ENCODE measurements around the gene RAB11FIP4.

Gene RAB11FIP4

DNA sequence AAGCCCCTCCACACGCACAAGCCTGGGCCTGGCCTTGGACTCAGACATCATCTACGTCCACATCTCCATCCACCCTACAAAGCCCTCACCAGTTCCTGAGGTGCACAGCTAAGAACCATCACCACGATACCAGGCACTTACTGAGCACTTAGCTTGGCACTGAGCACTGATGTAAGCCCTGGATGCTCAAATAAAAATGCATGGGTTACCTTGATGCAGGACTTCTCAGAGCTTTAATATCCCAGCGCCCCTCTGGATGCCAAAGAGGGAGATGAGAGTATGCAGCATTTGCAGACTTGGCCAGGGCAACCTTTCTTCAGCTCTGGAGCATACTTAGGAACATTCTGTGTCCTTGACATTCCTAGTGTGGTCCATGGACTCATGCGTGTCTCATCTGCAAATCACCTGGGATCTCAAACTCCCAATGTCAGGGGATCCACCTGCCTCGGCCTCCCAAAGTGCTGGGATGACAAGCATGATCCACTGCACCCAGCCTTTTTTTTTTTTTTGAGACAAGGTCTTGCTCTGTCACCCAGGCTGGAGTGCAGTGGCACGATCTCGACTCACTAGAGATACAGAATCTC, 69.8 kb downstream of the RAB11FIP4 start:
- DNase-seq, result no peak

DNA sequence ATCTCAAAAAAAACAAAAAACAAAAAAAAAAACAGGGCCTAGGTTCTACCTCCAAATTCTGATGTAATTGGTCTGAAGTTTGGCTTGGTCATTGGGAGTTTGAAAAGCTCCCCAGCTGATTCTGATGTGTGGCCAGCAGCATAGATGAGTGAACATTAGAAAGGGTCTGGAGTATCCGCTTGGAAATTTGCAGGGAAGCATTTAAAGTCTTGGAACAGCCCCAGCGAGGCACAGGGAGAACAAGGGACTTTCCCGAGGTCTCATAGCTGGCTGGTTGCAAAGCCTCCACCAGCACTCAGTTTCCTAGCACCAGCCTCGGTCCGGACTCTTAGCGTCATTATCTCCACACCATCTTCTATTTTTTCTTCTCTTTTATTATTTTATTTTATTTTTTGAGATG, 70.8 kb downstream of the RAB11FIP4 start:
- DNase-seq, result no peak

DNA sequence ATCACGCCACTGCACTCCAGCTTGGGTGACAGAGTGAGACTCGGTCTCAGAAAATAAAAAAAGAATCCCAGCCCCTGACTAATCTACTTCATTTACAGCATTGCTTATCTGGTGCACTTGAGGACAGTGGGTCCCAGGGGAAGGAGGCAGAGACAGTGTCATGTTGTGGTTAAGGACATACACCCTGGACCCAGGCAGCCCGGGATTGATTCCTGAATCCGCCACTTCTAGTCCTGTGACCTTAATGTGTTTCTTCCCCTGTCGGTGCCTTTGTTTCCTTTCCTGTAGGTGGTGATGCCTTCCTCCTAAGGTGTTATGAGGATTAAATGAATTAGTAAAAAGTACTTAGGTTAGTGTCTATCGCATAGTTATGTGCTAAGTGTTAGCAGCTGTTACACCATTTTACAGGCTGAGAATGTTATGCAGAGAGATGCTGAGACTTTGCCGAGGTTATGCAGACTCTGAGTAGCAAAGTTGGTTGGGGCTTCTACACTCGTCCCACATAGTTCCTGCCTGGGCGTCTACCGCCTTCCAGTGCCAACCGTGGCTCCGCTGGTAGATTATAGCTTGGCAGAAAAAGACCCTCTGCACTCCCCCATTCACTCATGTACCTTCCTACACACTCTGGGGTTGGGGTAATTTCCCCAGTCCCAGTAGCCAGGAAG, 74.8 kb downstream of the RAB11FIP4 start:
- no peak for DNase-seq

DNA sequence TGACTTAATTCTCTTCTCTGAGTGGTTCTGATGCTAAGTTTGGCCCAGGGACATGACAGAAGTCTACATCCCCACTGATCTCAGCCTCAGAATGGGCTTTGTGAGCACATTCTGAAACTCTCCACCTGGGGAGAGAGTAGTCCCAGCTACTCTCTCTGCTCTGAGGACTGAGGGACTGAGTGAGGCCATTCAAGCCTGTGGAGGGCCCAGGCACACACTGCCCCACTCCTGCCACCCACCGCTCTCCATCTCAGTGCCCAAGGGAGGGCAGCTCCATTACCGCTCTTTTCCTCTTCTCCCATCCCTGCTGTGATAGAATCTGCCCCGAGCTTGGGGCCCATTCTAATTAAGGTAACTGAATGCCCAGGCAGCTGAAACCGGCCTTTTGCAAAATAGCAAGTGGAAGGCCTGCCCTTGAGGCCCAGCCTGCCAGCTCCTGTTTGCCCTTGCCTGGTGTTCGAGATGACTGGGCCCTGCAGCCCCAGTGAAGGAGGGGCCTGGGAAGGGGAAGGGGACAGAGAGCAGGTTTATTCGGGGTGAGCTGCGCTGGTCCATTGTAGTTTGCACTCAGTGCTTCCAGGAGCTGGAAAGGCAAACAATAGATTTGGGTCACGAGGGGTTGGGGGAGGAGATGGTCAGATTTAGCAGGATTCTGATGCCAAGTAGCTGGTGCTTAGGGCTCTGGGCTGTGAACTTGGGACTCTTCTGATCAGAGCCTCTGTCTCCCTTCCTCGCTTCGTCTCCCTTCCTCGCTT, 76.2 kb downstream of the RAB11FIP4 start:
- no peak for DNase-seq

DNA sequence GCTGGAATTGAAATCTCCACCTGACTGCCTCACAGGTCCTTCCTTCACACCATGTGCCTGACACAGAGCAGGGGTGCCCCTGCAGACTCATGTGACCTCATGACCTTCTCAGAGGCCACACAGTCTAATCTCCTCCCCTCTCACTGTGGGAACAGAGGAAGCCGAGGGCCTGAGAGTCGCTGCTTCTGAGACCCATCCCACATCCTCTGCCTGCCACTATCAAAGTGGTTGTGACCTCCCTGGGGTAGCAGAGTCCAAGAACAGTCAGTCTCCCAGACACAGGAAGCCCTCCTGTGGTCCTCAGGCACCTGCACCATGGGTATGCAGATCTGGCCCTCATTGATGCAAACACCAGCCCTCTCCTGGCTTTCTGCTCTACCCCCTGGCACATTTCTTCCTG, 78.5 kb downstream of the RAB11FIP4 start:
- no peak for DNase-seq

DNA sequence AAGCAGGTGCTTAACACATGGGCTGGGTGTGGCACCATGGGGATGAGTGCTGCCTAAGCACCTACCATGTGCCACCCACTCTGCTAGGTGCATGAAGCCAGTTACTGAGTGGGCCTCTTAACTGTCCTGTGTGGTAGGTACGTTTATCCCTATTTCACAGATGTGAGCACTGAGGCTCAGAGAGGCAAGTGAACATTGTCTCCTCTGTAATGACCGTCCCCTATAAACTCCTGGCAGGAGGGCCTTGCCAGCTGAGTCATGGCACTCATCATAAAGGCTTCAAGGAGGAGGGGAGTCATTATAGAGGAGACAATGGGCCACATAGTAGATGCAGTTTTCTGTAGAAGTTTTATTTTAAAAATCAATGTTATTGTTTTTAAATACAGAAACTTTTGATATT, 79.1 kb downstream of the RAB11FIP4 start:
- DNase-seq, result no peak

DNA sequence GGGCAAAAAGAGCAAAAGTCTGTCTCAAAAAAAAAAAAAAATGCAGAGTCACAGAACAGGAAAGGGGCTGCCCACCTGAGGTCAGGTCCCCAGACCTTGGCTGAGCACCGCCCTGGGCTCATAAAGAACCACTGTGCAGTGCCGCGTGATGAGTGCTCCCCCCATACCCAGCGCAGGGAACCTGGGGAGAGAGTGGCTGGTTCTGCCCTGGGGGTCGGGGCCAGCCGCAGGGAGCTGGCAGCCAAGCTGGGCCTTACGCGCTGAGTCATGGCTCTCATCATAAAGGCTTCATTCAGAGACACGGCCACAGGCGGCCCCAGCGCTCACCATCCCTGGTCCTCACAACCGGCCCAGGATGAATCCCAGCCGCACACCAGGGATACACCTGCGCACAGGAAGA, 80.7 kb downstream of the RAB11FIP4 start:
- DNase-seq, result no peak

DNA sequence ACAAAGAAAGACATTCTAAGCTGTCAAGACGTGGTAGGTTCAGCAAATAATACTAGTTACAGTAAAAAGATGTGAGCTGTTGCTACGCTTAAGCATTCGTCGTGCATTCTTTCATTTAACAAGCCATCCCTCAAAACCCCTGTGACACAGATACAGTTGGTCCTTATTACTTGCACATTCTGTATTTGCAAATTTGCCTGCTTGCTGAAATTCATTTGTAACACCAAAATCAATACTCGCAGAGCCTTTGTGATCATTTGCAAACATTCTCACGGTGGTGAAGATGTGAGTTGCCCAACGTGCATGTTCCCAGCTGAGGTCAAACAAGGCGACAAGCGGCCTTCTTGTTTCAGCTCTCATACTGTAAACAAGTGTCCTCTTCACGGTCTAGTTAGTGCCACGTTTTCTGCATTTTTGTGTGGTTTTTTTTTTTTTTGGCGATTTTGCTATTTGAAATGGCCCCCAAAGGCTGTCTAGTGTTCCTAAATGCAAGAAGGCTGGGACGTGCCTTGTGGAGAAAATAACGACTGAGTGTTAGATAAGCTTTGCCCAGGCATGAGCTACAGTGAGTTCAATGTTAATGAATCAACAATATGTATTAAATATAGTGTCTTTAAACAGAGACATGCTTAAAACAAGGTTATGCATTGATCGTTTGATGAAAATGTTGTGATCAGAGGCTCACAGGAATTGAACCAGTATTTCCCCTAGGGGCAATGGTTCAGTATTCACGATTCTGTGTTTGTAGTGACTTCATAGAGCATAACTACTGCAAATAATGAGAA, 84.1 kb downstream of the RAB11FIP4 start:
- no peak for DNase-seq

DNA sequence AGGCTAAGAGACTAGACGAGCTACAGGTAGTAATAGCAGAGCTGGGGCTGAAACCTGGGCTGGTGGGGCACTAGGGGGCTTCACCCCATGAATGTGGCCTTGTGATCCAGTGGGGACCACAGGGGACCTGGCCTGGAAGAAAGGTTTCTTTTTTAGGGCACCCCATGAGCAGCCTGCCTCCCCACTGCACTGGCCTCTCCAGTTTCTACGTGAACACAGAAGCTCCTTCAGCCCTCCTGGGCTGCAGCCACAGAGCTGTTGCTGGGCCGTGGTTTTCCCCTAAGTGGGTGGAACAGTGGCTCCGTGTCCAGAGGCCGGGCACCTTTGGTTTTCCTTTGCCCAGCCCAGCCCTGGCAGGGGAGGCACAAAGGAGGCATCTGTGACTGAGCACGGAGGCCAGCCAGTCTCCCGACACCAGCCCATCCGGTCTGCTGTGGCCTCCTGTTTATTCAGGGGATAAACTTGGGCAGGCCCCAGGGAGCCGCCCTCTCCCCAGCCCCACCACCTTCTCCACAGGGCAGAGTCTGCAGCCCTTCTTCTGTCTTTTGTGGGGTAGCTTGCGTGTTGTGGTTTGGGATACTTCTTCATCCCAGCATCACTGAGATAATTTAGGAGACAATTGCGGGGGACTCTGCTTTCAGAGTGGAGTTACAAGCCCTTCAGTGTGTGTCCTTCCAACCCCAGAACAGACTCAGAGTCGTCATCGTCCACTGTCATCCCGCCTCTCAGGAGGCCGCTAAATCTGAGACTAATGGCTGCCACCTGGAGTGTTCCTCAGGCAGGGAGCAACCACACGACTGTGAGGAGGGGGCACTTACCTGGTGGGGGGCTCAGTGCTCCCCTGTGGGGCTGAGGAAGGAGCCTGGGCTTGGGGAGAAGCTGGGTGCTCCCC, 85.3 kb downstream of the RAB11FIP4 start:
- DNase-seq, result no peak

DNA sequence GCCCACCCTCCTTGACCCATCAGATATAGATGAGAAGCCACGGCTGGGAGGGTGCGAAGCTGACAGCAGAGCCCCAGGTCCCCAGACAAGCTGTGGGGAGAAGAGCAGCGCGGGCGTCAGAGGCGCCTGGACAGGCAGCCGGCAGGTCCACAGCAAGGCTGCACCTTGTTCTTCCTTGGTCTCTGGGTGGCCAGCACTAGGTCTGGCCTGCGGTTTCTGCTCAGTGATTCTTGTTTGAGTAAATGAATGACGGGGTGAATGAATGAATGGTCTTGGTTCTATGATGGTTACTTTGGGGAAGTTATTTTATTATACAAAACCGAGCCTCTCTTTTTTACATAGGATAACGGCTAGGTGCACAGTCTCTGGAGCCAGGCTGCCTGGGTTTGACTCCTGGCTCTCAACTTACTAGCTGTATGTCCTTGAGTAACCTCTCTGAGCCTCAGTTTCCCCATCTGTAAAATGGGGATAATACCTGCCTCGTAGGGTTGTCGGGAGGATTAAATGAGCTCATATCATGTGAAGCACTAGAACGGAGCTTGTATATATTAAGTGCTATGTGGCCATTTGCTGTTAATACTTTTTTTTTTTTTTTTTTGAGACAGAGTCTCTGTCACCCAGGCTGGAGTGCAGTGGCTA, 86.1 kb downstream of the RAB11FIP4 start:
- no peak for DNase-seq

DNA sequence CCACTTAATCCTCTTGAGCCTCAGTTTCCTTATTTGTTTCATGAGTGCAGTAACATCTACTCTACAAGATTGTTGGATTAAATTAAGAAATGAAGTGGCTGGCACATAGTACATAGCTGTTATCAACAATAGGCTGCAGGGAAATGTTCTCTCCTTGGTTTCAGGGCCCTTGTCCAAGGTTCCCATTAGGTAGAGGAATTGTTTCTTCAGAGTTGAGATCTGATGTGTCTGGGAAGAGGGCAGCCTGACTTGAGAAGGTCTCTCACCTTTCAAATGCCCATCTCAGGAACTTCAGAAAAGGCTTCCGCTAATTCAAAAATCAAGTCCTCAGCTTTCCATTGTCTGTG, 87.6 kb downstream of the RAB11FIP4 start:
- DNase-seq, result no peak

DNA sequence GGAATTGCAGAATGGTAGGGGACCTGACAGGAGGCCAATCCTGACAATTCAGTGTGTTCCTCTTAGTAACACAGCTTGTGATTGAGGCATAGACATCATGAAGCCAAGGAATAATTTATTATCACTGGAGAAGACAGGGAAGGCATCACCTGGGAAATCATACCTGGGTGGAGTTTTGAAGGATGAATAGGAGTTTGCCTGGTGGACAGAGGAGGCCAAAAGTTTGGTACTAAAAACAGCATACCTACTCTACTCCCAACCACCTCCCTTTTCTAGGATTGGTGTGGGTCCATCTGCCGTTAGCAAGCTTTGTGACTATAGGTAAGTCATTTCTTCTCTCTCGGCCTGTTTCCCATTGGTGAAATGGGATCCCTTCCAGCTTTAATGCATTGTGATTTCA, 88.0 kb downstream of the RAB11FIP4 start:
- DNase-seq, result no peak

DNA sequence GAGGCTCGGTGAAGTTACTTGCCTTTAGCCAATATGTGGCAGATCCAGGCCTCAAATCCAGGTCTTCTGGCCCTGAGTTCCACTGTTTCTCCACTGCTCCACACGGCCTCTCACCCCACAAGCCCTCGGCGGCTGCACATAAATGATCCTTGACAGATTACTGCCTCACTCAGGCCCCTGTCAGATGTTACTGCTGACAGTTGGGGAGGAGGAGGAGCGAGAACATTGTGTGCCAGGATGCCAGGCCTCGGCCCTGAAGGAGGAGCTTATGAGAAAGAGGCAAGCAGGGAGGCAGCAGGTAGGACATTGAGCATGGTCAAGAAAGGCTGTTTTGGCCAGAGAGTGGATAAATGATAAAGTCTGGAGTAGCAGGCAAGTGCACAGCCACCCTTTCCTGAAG, 88.6 kb downstream of the RAB11FIP4 start:
- no peak for DNase-seq

DNA sequence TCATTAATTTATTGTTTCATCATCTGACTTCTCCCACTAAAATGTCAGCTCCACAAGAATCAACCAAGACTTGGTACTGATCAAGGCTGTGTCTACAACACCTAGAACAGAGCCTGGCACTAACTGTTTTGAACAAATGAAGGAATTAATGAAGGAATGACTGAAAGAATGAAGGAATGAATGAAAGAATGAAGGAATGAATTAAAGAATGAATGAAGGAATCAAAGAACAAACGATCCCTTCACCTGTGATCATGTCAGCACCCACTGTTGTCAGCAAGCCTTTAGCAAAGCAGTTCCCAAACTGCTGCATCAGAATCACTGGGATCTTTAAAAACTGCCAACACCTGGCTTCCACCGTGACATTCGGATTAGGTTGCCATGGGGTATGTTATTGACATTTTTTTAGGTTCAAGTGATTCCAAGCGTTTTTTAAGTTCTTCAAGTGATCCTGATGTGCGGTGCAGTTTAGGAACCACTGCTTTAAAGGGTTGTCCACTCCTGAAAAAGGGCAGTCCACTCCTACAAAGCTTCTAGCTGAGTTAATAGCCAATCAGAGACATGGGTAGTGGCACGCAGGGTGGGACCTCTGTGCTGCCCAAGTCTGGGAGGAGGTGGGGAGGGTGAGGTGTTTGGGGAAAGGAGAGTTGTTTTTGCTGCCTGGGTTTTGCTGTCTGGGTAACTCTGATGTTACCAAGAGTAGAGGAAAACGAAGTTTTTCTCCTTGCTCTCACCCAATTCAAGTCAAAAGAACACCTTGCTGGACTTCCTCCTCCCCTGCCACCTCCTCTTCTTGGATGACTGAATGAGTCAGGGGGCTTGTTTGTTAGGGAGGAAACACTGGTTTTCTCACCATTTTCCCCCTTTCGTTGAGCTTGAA, 89.7 kb downstream of the RAB11FIP4 start:
- DNase-seq, result no peak

DNA sequence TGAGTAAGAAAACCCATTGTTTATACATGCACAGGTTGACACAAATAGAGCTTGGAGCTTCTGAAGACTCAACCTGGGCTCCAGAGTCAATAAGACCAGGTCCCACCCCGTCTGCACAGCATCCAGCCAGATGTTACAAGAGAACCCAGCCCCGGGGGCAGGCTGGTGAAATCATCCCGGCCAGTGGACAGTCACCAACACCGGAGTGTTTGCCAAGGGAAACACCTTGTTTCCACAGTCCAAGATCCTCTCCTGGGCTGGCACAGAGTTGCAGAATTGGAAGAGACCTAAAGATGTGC, 90.3 kb downstream of the RAB11FIP4 start:
- no peak for DNase-seq

DNA sequence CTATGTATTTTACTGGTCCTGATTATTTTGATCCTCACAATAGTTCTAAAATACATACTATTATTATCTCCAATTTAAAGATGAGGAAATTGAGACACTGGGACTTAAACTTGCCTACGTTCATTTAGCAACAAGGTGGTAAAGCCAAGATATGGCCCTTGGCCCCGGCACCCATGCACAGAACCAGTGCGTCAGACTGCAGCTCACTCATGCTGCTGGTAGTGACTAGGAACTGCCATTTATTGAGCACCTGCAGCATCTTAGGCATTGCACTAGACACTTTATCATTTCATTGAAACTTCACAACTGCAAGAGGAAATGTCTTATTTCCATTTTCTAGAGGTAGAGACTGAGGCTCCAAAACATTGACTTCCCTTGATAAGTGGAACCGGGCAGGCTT, 93.3 kb downstream of the RAB11FIP4 start:
- DNase-seq, result no peak

DNA sequence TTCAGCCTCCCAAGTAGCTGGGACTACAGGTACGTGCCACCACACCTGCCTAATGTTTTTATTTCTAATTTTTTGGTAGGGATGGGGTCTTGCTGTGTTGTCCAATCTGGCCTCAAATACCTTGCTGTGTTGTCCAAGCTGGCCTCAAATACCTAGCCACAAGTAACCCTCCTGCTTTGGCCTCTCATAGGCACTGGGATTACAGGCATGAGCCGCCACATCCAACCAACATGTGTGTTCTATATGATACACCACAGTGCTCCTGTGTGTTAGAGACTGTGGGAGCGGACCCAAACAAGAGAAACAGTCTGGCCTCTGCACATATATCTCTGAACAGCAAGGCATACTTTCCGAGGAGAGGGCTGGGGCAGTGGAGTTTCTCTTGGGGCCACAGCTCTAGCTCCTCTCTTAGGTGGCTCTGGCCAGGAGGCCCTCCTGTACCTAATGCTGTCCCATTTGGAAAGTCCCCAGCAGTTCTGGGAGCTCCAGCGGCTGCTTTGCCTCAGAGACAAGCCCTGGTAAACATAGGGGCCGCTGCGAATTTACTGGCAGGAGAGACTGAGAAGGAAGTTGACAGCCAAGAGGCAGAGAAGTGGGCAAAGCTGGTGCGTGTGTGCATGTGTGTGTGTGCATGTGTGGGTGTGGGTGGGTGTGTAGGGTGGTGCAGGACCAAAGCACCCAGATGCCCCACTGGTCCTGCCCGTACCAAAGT, 95.0 kb downstream of the RAB11FIP4 start:
- no peak for DNase-seq

DNA sequence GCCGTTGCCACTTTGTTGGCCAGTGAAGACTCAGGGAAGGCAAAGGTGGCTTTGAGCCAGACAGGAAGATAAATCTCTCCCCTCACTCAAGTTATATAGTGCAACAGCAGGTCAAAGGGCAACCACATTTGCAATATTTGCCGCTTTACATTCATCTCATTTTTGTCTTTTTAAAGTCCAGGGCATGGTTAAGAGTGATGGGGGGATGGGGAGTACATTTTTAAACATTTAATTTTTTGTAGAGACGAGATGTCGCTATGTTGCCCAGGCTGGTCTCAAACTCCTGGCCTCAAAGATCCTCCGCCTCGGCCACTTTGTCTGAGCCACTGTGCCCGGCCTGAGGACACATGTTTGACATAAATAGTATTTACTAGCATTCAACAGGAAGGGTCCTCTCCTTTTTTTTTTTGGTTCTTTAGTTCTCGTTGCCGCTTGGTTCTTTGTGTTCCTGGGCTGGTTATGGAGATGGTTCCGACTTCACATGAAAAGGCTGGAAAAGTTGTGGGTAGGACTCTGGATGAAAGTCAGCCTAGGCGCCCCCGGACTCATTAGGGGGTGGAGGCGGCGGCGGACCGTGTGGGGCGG, 95.7 kb downstream of the RAB11FIP4 start:
- no peak for DNase-seq

DNA sequence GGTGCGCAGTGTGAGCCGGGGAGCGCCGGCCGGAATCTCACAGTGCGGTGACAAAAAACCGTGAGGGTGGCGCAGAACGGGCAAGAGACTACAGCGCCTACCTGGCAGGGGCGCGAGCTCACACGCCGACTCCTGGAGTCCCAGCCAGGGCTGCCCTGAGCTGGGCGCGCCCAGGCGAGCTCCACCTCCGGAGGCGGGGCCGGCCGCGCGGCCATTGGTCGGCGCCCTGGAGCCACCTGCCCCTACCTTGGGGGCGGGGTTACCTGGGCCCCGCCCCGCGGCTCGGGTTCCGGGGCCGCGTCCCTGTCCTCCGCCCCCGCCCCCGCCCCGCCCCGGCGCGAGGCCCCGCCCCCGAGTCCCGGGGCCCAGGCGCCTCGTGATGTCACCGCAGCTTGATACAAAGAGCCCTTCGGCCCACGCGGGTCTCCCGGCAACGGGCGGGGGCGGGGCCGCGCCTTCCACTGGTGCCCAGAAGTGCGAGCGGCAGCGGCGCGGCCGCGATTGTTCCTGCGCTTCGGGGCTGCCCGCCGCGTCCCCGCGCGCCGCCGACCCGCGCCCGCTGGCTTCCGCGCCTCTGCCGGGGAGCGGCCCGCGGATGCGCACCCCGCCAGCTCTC, 96.3 kb downstream of the RAB11FIP4 start:
- peak; percentile 81 for DNase-seq
